ENCODE data around the gene NAMPT.
"Not testable (repeated sequence)": the region's sequence is repeated elsewhere in the genome, so short reads cannot be mapped to it uniquely, and the experiment has no call there.

Gene NAMPT

GRCh38 chr7:106220307-106220706, 64.5 kb downstream of the NAMPT start:
- DNase-seq (ENCODE audit: low read depth, low spot score) = no peak
- no peak overlapping the region for H3K9ac ChIP-seq (ENCODE audit: insufficient read length)
- no peak overlapping the region for H3K4me3 ChIP-seq
- no peaks in the 10 kb centered on the region for H3K9me3 ChIP-seq (ENCODE audit: low read depth, low read length)
- H3K36me3 ChIP-seq (ENCODE audit: insufficient read depth, low read length) = no peaks in the 10 kb centered on the region
- H3K27ac ChIP-seq = no peak overlapping the region
- no peak for TF ChIP-seq POLR2AphosphoS5 (IDR thresholded peaks at IDR 0.05; ENCODE audit: borderline replicate concordance, low read depth, low read length)
- no peak for TF ChIP-seq FOXP2 (optimal IDR thresholded peaks at IDR 0.05; ENCODE audit: control extremely low read depth, extremely low read length, insufficient read depth)
- no peak for TF ChIP-seq EZH2 (IDR thresholded peaks at IDR 0.05)

- no peak overlapping the region for H3K27ac ChIP-seq
- no peak for DNase-seq (ENCODE audit: low read depth, low spot score)
- H3K9ac ChIP-seq (ENCODE audit: insufficient read length) = no peak overlapping the region
- H3K36me3 ChIP-seq (ENCODE audit: insufficient read depth, low read length) = no peaks in the 10 kb centered on the region
- H3K9me3 ChIP-seq (ENCODE audit: low read depth, low read length) = no peaks in the 10 kb centered on the region
- TF ChIP-seq POLR2AphosphoS5 (IDR thresholded peaks at IDR 0.05; ENCODE audit: borderline replicate concordance, low read depth, low read length) = no peak
- TF ChIP-seq EZH2 (IDR thresholded peaks at IDR 0.05) = no peak
- TF ChIP-seq FOXP2 (optimal IDR thresholded peaks at IDR 0.05; ENCODE audit: control extremely low read depth, extremely low read length, insufficient read depth) = no peak
- no peak overlapping the region for H3K4me3 ChIP-seq
Observed at GRCh38 chr7:106219170-106219569, 65.6 kb downstream of the NAMPT start.

- no peaks in the 10 kb centered on the region for H3K36me3 ChIP-seq (ENCODE audit: insufficient read depth, low read length)
- no peak overlapping the region for H3K27ac ChIP-seq
- H3K9me3 ChIP-seq (ENCODE audit: low read depth, low read length) = no peaks in the 10 kb centered on the region
- no peak overlapping the region for H3K9ac ChIP-seq (ENCODE audit: insufficient read length)
- no peak overlapping the region for H3K4me3 ChIP-seq
- DNase-seq (ENCODE audit: low read depth, low spot score) = no peak
- TF ChIP-seq FOXP2 (optimal IDR thresholded peaks at IDR 0.05; ENCODE audit: control extremely low read depth, extremely low read length, insufficient read depth) (no peak), POLR2AphosphoS5 (IDR thresholded peaks at IDR 0.05; ENCODE audit: borderline replicate concordance, low read depth, low read length) (no peak), EZH2 (IDR thresholded peaks at IDR 0.05) (no peak)
Observed at GRCh38 chr7:106218546-106218945, 66.2 kb downstream of the NAMPT start.

- Histone ChIP-seq H3K9ac (ENCODE audit: insufficient read length) (no peak overlapping the region), H3K4me3 (peak overlapping the region; percentile 56), H3K9me3 (ENCODE audit: low read depth, low read length) (no peaks in the 10 kb centered on the region), H3K27ac (no peak overlapping the region), H3K36me3 (ENCODE audit: insufficient read depth, low read length) (no peaks in the 10 kb centered on the region)
- DNase-seq (ENCODE audit: low read depth, low spot score) = no peak
- TF ChIP-seq FOXP2 (optimal IDR thresholded peaks at IDR 0.05; ENCODE audit: control extremely low read depth, extremely low read length, insufficient read depth) (peak; percentile 17), EZH2 (IDR thresholded peaks at IDR 0.05) (no peak)
Observed at GRCh38 chr7:106216923-106217542, 67.8 kb downstream of the NAMPT start.

GRCh38 chr7:106216517-106216922, 68.3 kb downstream of the NAMPT start:
- no peaks in the 10 kb centered on the region for H3K9me3 ChIP-seq (ENCODE audit: low read depth, low read length)
- no peaks in the 10 kb centered on the region for H3K36me3 ChIP-seq (ENCODE audit: insufficient read depth, low read length)
- no peak overlapping the region for H3K9ac ChIP-seq (ENCODE audit: insufficient read length)
- H3K27ac ChIP-seq = no peak overlapping the region
- no peak for DNase-seq (ENCODE audit: low read depth, low spot score)
- TF ChIP-seq EZH2 (IDR thresholded peaks at IDR 0.05) (no peak), FOXP2 (optimal IDR thresholded peaks at IDR 0.05; ENCODE audit: control extremely low read depth, extremely low read length, insufficient read depth) (no peak), POLR2AphosphoS5 (IDR thresholded peaks at IDR 0.05; ENCODE audit: borderline replicate concordance, low read depth, low read length) (no peak)
- H3K4me3 ChIP-seq = peak overlapping the region; percentile 56

- Histone ChIP-seq H3K9ac (ENCODE audit: insufficient read length) (no peak overlapping the region), H3K27ac (no peak overlapping the region), H3K36me3 (ENCODE audit: insufficient read depth, low read length) (no peaks in the 10 kb centered on the region), H3K4me3 (no peak overlapping the region), H3K9me3 (ENCODE audit: low read depth, low read length) (no peaks in the 10 kb centered on the region)
- DNase-seq (ENCODE audit: low read depth, low spot score) = no peak
- TF ChIP-seq EZH2 (IDR thresholded peaks at IDR 0.05) = no peak
- no peak for TF ChIP-seq POLR2AphosphoS5 (IDR thresholded peaks at IDR 0.05; ENCODE audit: borderline replicate concordance, low read depth, low read length)
- TF ChIP-seq FOXP2 (optimal IDR thresholded peaks at IDR 0.05; ENCODE audit: control extremely low read depth, extremely low read length, insufficient read depth) = no peak
Observed at GRCh38 chr7:106215868-106216516, 68.8 kb downstream of the NAMPT start.

GRCh38 chr7:106208944-106209343, 75.8 kb downstream of the NAMPT start:
- not testable (repeated sequence) for H3K36me3 ChIP-seq (ENCODE audit: insufficient read depth, low read length); H3K27ac ChIP-seq; H3K9me3 ChIP-seq (ENCODE audit: low read depth, low read length); DNase-seq (ENCODE audit: low read depth, low spot score); H3K9ac ChIP-seq (ENCODE audit: insufficient read length); H3K4me3 ChIP-seq

- no peaks in the 10 kb centered on the region for H3K9me3 ChIP-seq (ENCODE audit: low read depth, low read length)
- no peak for DNase-seq (ENCODE audit: low read depth, low spot score)
- no peak for TF ChIP-seq FOXP2 (optimal IDR thresholded peaks at IDR 0.05; ENCODE audit: control extremely low read depth, extremely low read length, insufficient read depth)
- no peak overlapping the region for H3K4me3 ChIP-seq
- H3K36me3 ChIP-seq (ENCODE audit: insufficient read depth, low read length) = no peaks in the 10 kb centered on the region
- no peak overlapping the region for H3K27ac ChIP-seq
- no peak overlapping the region for H3K9ac ChIP-seq (ENCODE audit: insufficient read length)
Observed at GRCh38 chr7:106206826-106207541, 77.8 kb downstream of the NAMPT start.

All from SK-N-MC (cell line).